ENCODE data around the gene SRL. TPM values are rescaled to one million over a fixed set of nuclear protein-coding genes. Genes with fewer than 3 reads are reported as not detected.

SRL gene
- total and polyA plus RNA-seq, 2 of the 8 experiments (the other 6 are each of a cell fraction or from before 2014, with no cell fraction given) = 0.05 TPM; not detected in 1

GRCh38 chr16:4183237-4184037 lies 58.4 kb downstream of the SRL start (continued):
- TF ChIP-seq CHD7 (IDR thresholded peaks at IDR 0.05; ENCODE audit: insufficient replicate concordance, low read length) = peak; percentile 33
- TF ChIP-seq PHF8 (conservative IDR thresholded peaks at IDR 0.05; ENCODE audit: low read depth, low read length) = peak; percentile 78
- TF ChIP-seq TAF1 (IDR thresholded peaks at IDR 0.05; ENCODE audit: low read depth, low read length) = peak; percentile 75
- TF ChIP-seq SIN3A (conservative IDR thresholded peaks at IDR 0.05 in 1 of 2, IDR thresholded peaks at IDR 0.05 in 1 of 2; ENCODE audit: low read depth in 1 of 2, low read length in 2 of 2) = peak in 1 of 2 experiments; percentile 40; a peak in 1 of 4 replicates
- TF ChIP-seq EZH2 (IDR thresholded peaks at IDR 0.05; ENCODE audit: low read depth, low read length, severe bottlenecking) = peak; percentile 19
- TF ChIP-seq SP2 (IDR thresholded peaks at IDR 0.05; ENCODE audit: low read length) = no peak
- peak; percentile 86 for TF ChIP-seq POLR2AphosphoS5 (IDR thresholded peaks at IDR 0.05; ENCODE audit: low read depth, low read length)
- no peak for TF ChIP-seq CBX5 (IDR thresholded peaks at IDR 0.05; ENCODE audit: low read depth, low read length)
- TF ChIP-seq ASH2L (IDR thresholded peaks at IDR 0.05; ENCODE audit: low read length) = peak; percentile 76
- TF ChIP-seq RBBP5 (IDR thresholded peaks at IDR 0.05; ENCODE audit: borderline replicate concordance, low read depth, low read length) = peak; percentile 71

Data from H1 (cell line).